K562 (cell line): ENCODE measurements around the gene SERPINE1. TPM values are rescaled to one million over a fixed set of nuclear protein-coding genes. Genes with fewer than 3 reads are reported as not detected.

Experiments
- ATAC-seq: fragments of 200-7000 bp; cut with Tn5 transposase; 3 replicates; pipeline ENCODE4 v1.9.1; 2020; ENCODE audit warnings: moderate library complexity
- BruUV-seq: library from RNA; stranded (reverse); fragments of 400-500 nt; replicated peaks from 2 replicates; lab custom pipeline; 2021; lab: Mats Ljungman, UMichigan
- CTCF ChIA-PET: fragments of 300-600 bp; formaldehyde crosslinking; extraction: SDS; loops from one replicate; lab custom pipeline; 2021; ENCODE audit warnings: low intra/inter-chr PET ratio; lab: Yijun Ruan, JAX
- POLR2A ChIA-PET: fragments of 300-600, 350-650 bp; sonication (Branson Sonifier 250); formaldehyde crosslinking; extraction: SDS; loops from one replicate; lab custom pipeline; 2021; ENCODE audit warnings: antibody characterized with exemption, inconsistent platforms; lab: Yijun Ruan, JAX
- DNase-seq, 4 experiments: peaks; one replicate each; pipeline versions ENCODE4 v3.0.0 to v3.0.0-alpha.2; 2011 to 2018; ENCODE audit warnings: low spot score in 3 of 4, mixed read lengths in 3 of 4; ENCODE audit errors: extremely low read depth in 1 of 4
- FAIRE-seq: peaks from 2 replicates; lab custom pipeline; 2011; peaks lifted over from hg19 to GRCh38; lab: Jason Lieb, UNC
- H2AFZ ChIP-seq: 2 replicates; pipeline ENCODE4 v1.6.0; 2011; ENCODE audit warnings: low read depth, low read length, control low read depth, inconsistent platforms
- H3K27ac ChIP-seq: fragments of 200-600 bp; 3 replicates; pipeline ENCODE4 v1.8.0; 2011; ENCODE audit warnings: low read depth, mild to moderate bottlenecking, control low read depth, inconsistent platforms, low read length, moderate library complexity, mixed read lengths; ENCODE audit errors: extremely low read depth
- H3K27me3 ChIP-seq, 2 experiments: fragments of 300-600 bp in 1 of 2; 2 replicates in 1 of 2; 3 replicates in 1 of 2; pipeline versions ENCODE4 v1.6.0 to v1.8.0; 2011; ENCODE audit warnings: inconsistent platforms in 2 of 2, low read length in 2 of 2, mild to moderate bottlenecking in 1 of 2, mixed read lengths in 1 of 2, moderate library complexity in 1 of 2; ENCODE audit not compliant: control insufficient read depth in 2 of 2, insufficient read depth in 2 of 2
- H3K36me3 ChIP-seq: fragments of 300-600 bp; 3 replicates; pipeline ENCODE4 v1.8.0; 2011; ENCODE audit warnings: mild to moderate bottlenecking, low read length, inconsistent platforms; ENCODE audit not compliant: control insufficient read depth, insufficient read depth
- H3K4me1 ChIP-seq, 2 experiments: fragments of 200-600 bp in 1 of 2; replicated peaks in 1 of 2; 2 replicates in 1 of 2; 3 replicates in 1 of 2; pipeline versions ENCODE4 v1.5.1 to v1.8.0; 2011; ENCODE audit warnings: inconsistent platforms in 2 of 2, low read length in 2 of 2, mild to moderate bottlenecking in 1 of 2, mixed read lengths in 1 of 2, moderate library complexity in 1 of 2; ENCODE audit not compliant: control insufficient read depth in 2 of 2, insufficient read depth in 2 of 2
- H3K4me2 ChIP-seq: 2 replicates; pipeline ENCODE4 v1.6.1; 2011; ENCODE audit warnings: low read length, control low read depth, inconsistent platforms, mixed read lengths; ENCODE audit not compliant: insufficient read depth
- H3K4me3 ChIP-seq: fragments of 200-600 bp; sonication (generic), shearing (Covaris generic); 2 replicates; pipeline ENCODE4 v1.5.1; 2016; ENCODE audit warnings: control low read depth, inconsistent platforms
- H3K79me2 ChIP-seq: fragments of 200-600 bp; 3 replicates; pipeline ENCODE4 v1.8.0; 2011; ENCODE audit warnings: low read length, inconsistent platforms; ENCODE audit not compliant: control insufficient read depth, insufficient read depth
- H3K9ac ChIP-seq, 2 experiments: 2 replicates each; pipeline versions ENCODE4 v1.6.0 to v1.6.1; 2011; ENCODE audit warnings: low read depth in 2 of 2, low read length in 2 of 2, control low read depth in 1 of 2, inconsistent platforms in 1 of 2, mild to moderate bottlenecking in 1 of 2, mixed read lengths in 1 of 2; ENCODE audit not compliant: insufficient read depth in 1 of 2
- H3K9me1 ChIP-seq: one replicate; pipeline ENCODE4 v1.6.0; 2011; ENCODE audit warnings: inconsistent platforms, mild to moderate bottlenecking, low read length, moderate library complexity; ENCODE audit not compliant: control insufficient read depth, insufficient read depth
- H3K9me3 ChIP-seq: replicated peaks from 2 replicates; pipeline ENCODE4 v1.5.1; 2011; ENCODE audit warnings: low read depth, low read length, inconsistent platforms; ENCODE audit not compliant: control insufficient read depth, insufficient read depth
- H4K20me1 ChIP-seq: replicated peaks from 2 replicates; pipeline ENCODE4 v1.6.1; 2011; ENCODE audit warnings: low read length, inconsistent platforms, mixed read lengths; ENCODE audit not compliant: control insufficient read depth, insufficient read depth
- BHLHE40 ChIP-seq: IDR thresholded peaks from 2 replicates; pipeline ENCODE4 v1.6.1; 2011; ENCODE audit warnings: low read length, improper control_type of control experiment
- BMI1 ChIP-seq: fragments of 150-350 bp; IDR thresholded peaks from 2 replicates; pipeline ENCODE4 v1.6.1; 2014; ENCODE audit warnings: low read length
- DMBX1 ChIP-seq: fragments of 250-450 bp; sonication (Bioruptor Pico); IDR thresholded peaks from 2 replicates; pipeline ENCODE4 v1.8.0; 2022; ENCODE audit warnings: inconsistent platforms, mild to moderate bottlenecking, moderate library complexity, borderline replicate concordance
- EGR1 ChIP-seq: fragments of 450-650 bp; conservative IDR thresholded peaks from 2 replicates; pipeline ENCODE4 v1.6.1; 2017; ENCODE audit warnings: mild to moderate bottlenecking
- ETS2 ChIP-seq: IDR thresholded peaks from 2 replicates; pipeline ENCODE4 v1.6.1; 2016; ENCODE audit warnings: borderline replicate concordance, missing genetic modification characterization, mild to moderate bottlenecking, moderate library complexity, missing compliant biosample characterization; ENCODE audit not compliant: poor library complexity, severe bottlenecking
- FOS ChIP-seq: IDR thresholded peaks from 3 replicates; pipeline ENCODE4 v1.6.1; 2011; ENCODE audit not compliant: insufficient read length; ENCODE audit errors: extremely low read depth
- GTF2E2 ChIP-seq: fragments of 200-800 bp; sonication (Bioruptor generic); IDR thresholded peaks from 2 replicates; pipeline ENCODE4 v1.6.1; 2016; ENCODE audit warnings: missing genetic modification characterization, missing compliant biosample characterization
- KLF1 ChIP-seq: fragments of 450-650 bp; IDR thresholded peaks from 2 replicates; pipeline ENCODE4 v1.6.1; 2016; ENCODE audit warnings: missing genetic modification characterization, missing compliant biosample characterization
- MXD1 ChIP-seq: fragments of 250-450 bp; sonication (Bioruptor Pico); IDR thresholded peaks from 2 replicates; pipeline ENCODE4 v1.8.0; 2021; ENCODE audit warnings: borderline replicate concordance, mild to moderate bottlenecking, moderate library complexity; ENCODE audit not compliant: poor library complexity, severe bottlenecking
- NFE2 ChIP-seq: IDR thresholded peaks from 2 replicates; pipeline ENCODE4 v1.6.1; 2014; ENCODE audit warnings: antibody characterized with exemption, low read depth
- NFYB ChIP-seq: IDR thresholded peaks from 2 replicates; pipeline ENCODE4 v1.6.1; 2011; ENCODE audit warnings: mild to moderate bottlenecking, moderate library complexity; ENCODE audit not compliant: insufficient read length; ENCODE audit errors: extremely low read depth
- NR3C1 ChIP-seq: sonication (generic); formaldehyde crosslinking; IDR thresholded peaks from 2 replicates; pipeline ENCODE4 v1.8.1; 2022; ENCODE audit warnings: missing genetic modification reagents
- PHF20 ChIP-seq: fragments of 450-650 bp; IDR thresholded peaks from 2 replicates; pipeline ENCODE4 v1.6.1; 2018; ENCODE audit not compliant: partially characterized antibody
- PML ChIP-seq: IDR thresholded peaks from 2 replicates; pipeline ENCODE4 v1.6.1; 2012; ENCODE audit warnings: low read length, inconsistent platforms
- POLR2G ChIP-seq: fragments of 200-400 bp; formaldehyde crosslinking; IDR thresholded peaks from 2 replicates; pipeline ENCODE4 v1.6.1; 2017; ENCODE audit warnings: low read depth, mild to moderate bottlenecking, antibody characterized with exemption, low read length, moderate library complexity
- RBM25 ChIP-seq: fragments of 200-400 bp; formaldehyde crosslinking; IDR thresholded peaks from 2 replicates; pipeline ENCODE4 v1.6.1; 2018; ENCODE audit warnings: low read length, low read depth, moderate library complexity; ENCODE audit not compliant: severe bottlenecking
- SUPT5H ChIP-seq: fragments of 450-650 bp; IDR thresholded peaks from 2 replicates; pipeline ENCODE4 v1.6.1; 2016
- ZNF707 ChIP-seq: fragments of 250-450 bp; sonication (Bioruptor Pico); conservative IDR thresholded peaks from 2 replicates; pipeline ENCODE4 v1.8.0; 2022; ENCODE audit warnings: inconsistent platforms, mild to moderate bottlenecking, moderate library complexity
- ZZZ3 ChIP-seq: fragments of 450-650 bp; IDR thresholded peaks from 2 replicates; pipeline ENCODE4 v1.6.1; 2016; ENCODE audit warnings: antibody characterized with exemption, mild to moderate bottlenecking, moderate library complexity
- WGBS: fragments of 100-300 bp; shearing (Covaris generic); methylation state at CpG from one replicate; pipeline ENCODE4 v1.1.6; 2016; ENCODE audit warnings: low coverage, mixed read lengths; ENCODE audit not compliant: insufficient coverage; ENCODE audit errors: missing lambda C conversion rate; 5-methylcytosine and 5-hydroxymethylcytosine counted together
- in situ Hi-C: fragments of 300-500 bp; cut with MboI; formaldehyde crosslinking; loops from 4 replicates; pipeline ENCODE4 v1.15.0; 2018; ENCODE audit warnings: inconsistent platforms, mixed read lengths
- intact Hi-C: fragments of 100-400 bp; cut with micrococcal nuclease; formaldehyde crosslinking; loops from 2 replicates; pipeline ENCODE4 v1.14.2; 2022
- polyA plus RNA-seq, 8 experiments: library from polyadenylated mRNA; depleted of rRNA in 4 of 8; stranded (reverse) in 5 of 8; unstranded in 3 of 8; fragments of >200 nt; fragmentation: Nextera tagmentation in 2 of 8; fragmentation: Illumina TruSeq in 1 of 8; extraction: Ambion mirVana in 2 of 8; extraction: Trizol in 1 of 8; gene quantifications; 2 replicates each; pipeline versions ENCODE4 v1.2.1 to v1.2.3, GENCODE V29; 2011 to 2014; ENCODE audit warnings: inconsistent platforms in 1 of 8, missing spikeins in 1 of 8
- total RNA-seq, 7 experiments: library from RNA; depleted of rRNA in 6 of 7; stranded (reverse); fragments of >200 nt in 6 of 7; fragmentation: Illumina TruSeq in 2 of 7; extraction: Trizol in 2 of 7; gene quantifications; 2 replicates each; pipeline versions ENCODE4 v1.2.1 to v1.2.3, GENCODE V29; 2011 to 2021; ENCODE audit warnings: low replicate concordance in 1 of 7

SERPINE1 gene
- total and polyA plus RNA-seq, 9 of the 15 experiments (the other 6 are each of a cell fraction or from before 2014, with no cell fraction given), result 0.22 to 4.8 (median 0.91) TPM

GRCh38 chr7:101124376-101125056 is 2.4 kb upstream of the SERPINE1 start:
- 29% methylated on average over 7 of the region's 7 CpGs for WGBS
- no peak for ATAC-seq
- POLR2A ChIA-PET, result interaction anchor here (0.8 to 2.7 kb wide), 4 partner anchors 10 to 23 kb away, joined by 3 to 13 read pairs (median 6); no protein-coding TSS in a partner anchor
- no peak for TF ChIP-seq NFYB
- no peak for TF ChIP-seq POLR2G
- no peak for TF ChIP-seq SUPT5H
- TF ChIP-seq BMI1, result no peak
- no peak for TF ChIP-seq FOS
- TF ChIP-seq BHLHE40, result no peak
- TF ChIP-seq KLF1 (tag), result no peak
- TF ChIP-seq PML, result no peak
- no peak for TF ChIP-seq ETS2 (tag)
- no peak for TF ChIP-seq RBM25
- no peak for TF ChIP-seq ZNF707 (CRISPR knock-in tag)
- TF ChIP-seq ZZZ3, result no peak
- TF ChIP-seq EGR1, result peak; percentile 31; the same call in 1 of the 2 replicates
- no peak for TF ChIP-seq PHF20
- TF ChIP-seq NR3C1, result no peak
- no peak for TF ChIP-seq NFE2
- no peak for TF ChIP-seq DMBX1
- TF ChIP-seq MXD1 (CRISPR knock-in tag), result no peak
- no peak for TF ChIP-seq GTF2E2

More at GRCh38 chr7:101124376-101125056, 2.4 kb upstream of the SERPINE1 start:
- in situ Hi-C loops (no loop called here), intact Hi-C loops (no loop called here)
- Histone ChIP-seq H3K79me2 (no peaks in the 10 kb centered on the region), H3K36me3 (no peaks in the 10 kb centered on the region), H3K9ac (0 out of 4 replicates have a peak overlapping the region, but pooled peaks of 1 of the 2 experiments have one; percentile 11), H3K4me3 (no peak overlapping the region), H3K27me3 (no peaks in the 10 kb centered on the region), H3K9me3 (no peaks in the 10 kb centered on the region), H4K20me1 (no peaks in the 10 kb centered on the region), H3K9me1 (no peaks in the 10 kb centered on the region), H3K4me1 (peaks cover 30 to 42% of the 10 kb centered on the region in 2 experiments), H3K27ac (peak overlapping the region; percentile 14; the same call in 1 of the 3 replicates), H2AFZ (peak overlapping the region; percentile 63), H3K4me2 (no peak overlapping the region)
- no peak for FAIRE-seq
- no peak for DNase-seq
- CTCF ChIA-PET, result interaction anchor here (0.6 to 0.9 kb wide), 2 partner anchors 47 to 227 kb away, joined by 3 read pairs; no protein-coding TSS in a partner anchor
- BruUV-seq, result no TSS peak
